Measurements from ENCODE around the gene KIF2A. TPM values are rescaled to one million over a fixed set of nuclear protein-coding genes. Genes with fewer than 3 reads are reported as not detected.
A peak's percentile ranks its signal among the peaks of the same experiment; 100 is the strongest.

KIF2A gene
- total and polyA plus RNA-seq, 9 of the 15 experiments (the other 6 are each of a cell fraction or from before 2014, with no cell fraction given): 42.6 to 126 (median 77.6) TPM

DNA sequence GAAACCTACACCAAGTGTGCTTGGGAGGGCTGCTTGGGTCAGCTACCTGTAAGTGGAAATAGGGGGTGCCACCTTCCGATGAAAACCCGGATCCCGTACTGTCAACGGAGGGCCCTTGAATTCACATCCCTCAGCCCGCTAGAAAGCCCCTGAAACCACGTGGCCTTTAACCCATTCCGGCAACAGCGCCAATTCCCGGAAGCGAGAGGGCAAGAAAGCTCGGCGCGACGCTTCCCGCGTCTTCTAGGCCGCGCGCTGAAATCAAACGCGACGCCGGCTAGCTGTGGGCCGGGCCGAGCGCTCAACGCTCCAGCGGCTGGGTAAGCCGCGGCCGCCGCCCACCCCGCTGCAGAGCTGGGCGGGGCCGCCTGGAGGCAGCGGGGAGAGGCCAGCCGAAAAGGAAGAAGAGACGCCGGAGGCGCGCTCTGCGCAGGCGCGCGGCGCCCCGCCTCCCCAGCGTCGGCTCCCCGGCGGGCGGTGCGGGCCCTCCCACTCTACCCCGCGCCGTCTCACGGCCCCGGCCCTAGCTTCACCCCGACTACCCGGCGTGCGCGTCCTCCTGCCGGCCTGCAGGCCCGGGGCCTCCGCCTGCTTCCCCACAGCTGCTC is at the start of gene KIF2A (continued):
- TF ChIP-seq, protein P1, sequence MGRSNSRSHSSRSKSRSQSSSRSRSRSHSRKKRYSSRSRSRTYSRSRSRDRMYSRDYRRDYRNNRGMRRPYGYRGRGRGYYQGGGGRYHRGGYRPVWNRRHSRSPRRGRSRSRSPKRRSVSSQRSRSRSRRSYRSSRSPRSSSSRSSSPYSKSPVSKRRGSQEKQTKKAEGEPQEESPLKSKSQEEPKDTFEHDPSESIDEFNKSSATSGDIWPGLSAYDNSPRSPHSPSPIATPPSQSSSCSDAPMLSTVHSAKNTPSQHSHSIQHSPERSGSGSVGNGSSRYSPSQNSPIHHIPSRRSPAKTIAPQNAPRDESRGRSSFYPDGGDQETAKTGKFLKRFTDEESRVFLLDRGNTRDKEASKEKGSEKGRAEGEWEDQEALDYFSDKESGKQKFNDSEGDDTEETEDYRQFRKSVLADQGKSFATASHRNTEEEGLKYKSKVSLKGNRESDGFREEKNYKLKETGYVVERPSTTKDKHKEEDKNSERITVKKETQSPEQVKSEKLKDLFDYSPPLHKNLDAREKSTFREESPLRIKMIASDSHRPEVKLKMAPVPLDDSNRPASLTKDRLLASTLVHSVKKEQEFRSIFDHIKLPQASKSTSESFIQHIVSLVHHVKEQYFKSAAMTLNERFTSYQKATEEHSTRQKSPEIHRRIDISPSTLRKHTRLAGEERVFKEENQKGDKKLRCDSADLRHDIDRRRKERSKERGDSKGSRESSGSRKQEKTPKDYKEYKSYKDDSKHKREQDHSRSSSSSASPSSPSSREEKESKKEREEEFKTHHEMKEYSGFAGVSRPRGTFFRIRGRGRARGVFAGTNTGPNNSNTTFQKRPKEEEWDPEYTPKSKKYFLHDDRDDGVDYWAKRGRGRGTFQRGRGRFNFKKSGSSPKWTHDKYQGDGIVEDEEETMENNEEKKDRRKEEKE (IDR thresholded peaks at IDR 0.05; ENCODE audit: borderline replicate concordance in 1 of 2, control insufficient read depth in 1 of 2, low read depth in 2 of 2, low read length in 1 of 2): peak in 1 of 2 experiments; percentile 74; a peak in 1 of 4 replicates
- TF ChIP-seq, protein P2, sequence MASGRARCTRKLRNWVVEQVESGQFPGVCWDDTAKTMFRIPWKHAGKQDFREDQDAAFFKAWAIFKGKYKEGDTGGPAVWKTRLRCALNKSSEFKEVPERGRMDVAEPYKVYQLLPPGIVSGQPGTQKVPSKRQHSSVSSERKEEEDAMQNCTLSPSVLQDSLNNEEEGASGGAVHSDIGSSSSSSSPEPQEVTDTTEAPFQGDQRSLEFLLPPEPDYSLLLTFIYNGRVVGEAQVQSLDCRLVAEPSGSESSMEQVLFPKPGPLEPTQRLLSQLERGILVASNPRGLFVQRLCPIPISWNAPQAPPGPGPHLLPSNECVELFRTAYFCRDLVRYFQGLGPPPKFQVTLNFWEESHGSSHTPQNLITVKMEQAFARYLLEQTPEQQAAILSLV (tag; IDR thresholded peaks at IDR 0.05): peak; percentile 53; the same call in 1 of the 2 replicates
- TF ChIP-seq, protein P3, sequence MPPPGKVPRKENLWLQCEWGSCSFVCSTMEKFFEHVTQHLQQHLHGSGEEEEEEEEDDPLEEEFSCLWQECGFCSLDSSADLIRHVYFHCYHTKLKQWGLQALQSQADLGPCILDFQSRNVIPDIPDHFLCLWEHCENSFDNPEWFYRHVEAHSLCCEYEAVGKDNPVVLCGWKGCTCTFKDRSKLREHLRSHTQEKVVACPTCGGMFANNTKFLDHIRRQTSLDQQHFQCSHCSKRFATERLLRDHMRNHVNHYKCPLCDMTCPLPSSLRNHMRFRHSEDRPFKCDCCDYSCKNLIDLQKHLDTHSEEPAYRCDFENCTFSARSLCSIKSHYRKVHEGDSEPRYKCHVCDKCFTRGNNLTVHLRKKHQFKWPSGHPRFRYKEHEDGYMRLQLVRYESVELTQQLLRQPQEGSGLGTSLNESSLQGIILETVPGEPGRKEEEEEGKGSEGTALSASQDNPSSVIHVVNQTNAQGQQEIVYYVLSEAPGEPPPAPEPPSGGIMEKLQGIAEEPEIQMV (tag; conservative IDR thresholded peaks at IDR 0.05; ENCODE audit: low read depth): no peak
- TF ChIP-seq TCF7L2 (IDR thresholded peaks at IDR 0.05; ENCODE audit: low read depth, low read length) (no peak), ZNF175 (CRISPR knock-in tag; IDR thresholded peaks at IDR 0.05; ENCODE audit: low read depth) (peak; percentile 93), PTBP1 (IDR thresholded peaks at IDR 0.05; ENCODE audit: low read depth, low read length) (no peak), KAT2B (IDR thresholded peaks at IDR 0.05; ENCODE audit: low read depth, low read length) (no peak), FIP1L1 (IDR thresholded peaks at IDR 0.05; ENCODE audit: low read depth, low read length, poor library complexity, severe bottlenecking) (peak; percentile 52), KLF13 (tag; IDR thresholded peaks at IDR 0.05; ENCODE audit: borderline replicate concordance, low read depth) (peak; percentile 97), ZNF263 (CRISPR knock-in tag; IDR thresholded peaks at IDR 0.05; ENCODE audit: borderline replicate concordance) (no peak; the same call in 1 of the 2 replicates), NBN (IDR thresholded peaks at IDR 0.05; ENCODE audit: low read depth) (peak; percentile 91; the same call in 1 of the 2 replicates), ILF3 (IDR thresholded peaks at IDR 0.05; ENCODE audit: borderline replicate concordance) (0 out of 2 replicates have a peak, but pooled peaks have one; percentile 41), CAMTA2 (CRISPR knock-in tag; conservative IDR thresholded peaks at IDR 0.05) (no peak)
- TF ChIP-seq, protein P4, sequence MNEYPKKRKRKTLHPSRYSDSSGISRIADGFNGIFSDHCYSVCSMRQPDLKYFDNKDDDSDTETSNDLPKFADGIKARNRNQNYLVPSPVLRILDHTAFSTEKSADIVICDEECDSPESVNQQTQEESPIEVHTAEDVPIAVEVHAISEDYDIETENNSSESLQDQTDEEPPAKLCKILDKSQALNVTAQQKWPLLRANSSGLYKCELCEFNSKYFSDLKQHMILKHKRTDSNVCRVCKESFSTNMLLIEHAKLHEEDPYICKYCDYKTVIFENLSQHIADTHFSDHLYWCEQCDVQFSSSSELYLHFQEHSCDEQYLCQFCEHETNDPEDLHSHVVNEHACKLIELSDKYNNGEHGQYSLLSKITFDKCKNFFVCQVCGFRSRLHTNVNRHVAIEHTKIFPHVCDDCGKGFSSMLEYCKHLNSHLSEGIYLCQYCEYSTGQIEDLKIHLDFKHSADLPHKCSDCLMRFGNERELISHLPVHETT (CRISPR knock-in tag; conservative IDR thresholded peaks at IDR 0.05 in 1 of 2, IDR thresholded peaks at IDR 0.05 in 1 of 2): peak in 1 of 2 experiments; percentile 84; a peak in 2 of 4 replicates
- TF ChIP-seq, protein P5, sequence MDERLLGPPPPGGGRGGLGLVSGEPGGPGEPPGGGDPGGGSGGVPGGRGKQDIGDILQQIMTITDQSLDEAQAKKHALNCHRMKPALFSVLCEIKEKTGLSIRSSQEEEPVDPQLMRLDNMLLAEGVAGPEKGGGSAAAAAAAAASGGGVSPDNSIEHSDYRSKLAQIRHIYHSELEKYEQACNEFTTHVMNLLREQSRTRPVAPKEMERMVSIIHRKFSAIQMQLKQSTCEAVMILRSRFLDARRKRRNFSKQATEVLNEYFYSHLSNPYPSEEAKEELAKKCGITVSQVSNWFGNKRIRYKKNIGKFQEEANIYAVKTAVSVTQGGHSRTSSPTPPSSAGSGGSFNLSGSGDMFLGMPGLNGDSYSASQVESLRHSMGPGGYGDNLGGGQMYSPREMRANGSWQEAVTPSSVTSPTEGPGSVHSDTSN (CRISPR knock-in tag; IDR thresholded peaks at IDR 0.05; ENCODE audit: low read depth): no peak
- TF ChIP-seq, protein P5 (tag; conservative IDR thresholded peaks at IDR 0.05; ENCODE audit: low read depth): no peak
